Common myeloid progenitor, CD34-positive (primary cell): ENCODE measurements around the gene MSI2.

ENCODE experiments used
- CTCF ChIA-PET: fragments of 350-600 bp; sonication (Branson Sonifier 250); formaldehyde crosslinking; loops from one replicate; lab custom pipeline; 2021; ENCODE audit warnings: antibody characterized with exemption; lab: Charles Lee
- POLR2A ChIA-PET: fragments of 350-600 bp; sonication (Branson Sonifier 250); formaldehyde crosslinking; loops from one replicate; lab custom pipeline; 2021; ENCODE audit warnings: antibody characterized with exemption; lab: Charles Lee
- DNase-seq, 3 donors: peaks; one replicate each; pipeline versions ENCODE4 v3.0.0 to v3.0.0-alpha.2; 2013
- H3K27ac ChIP-seq, 2 experiments: 1 replicate in 1 of 2; 2 replicates in 1 of 2; pipeline ENCODE4 v1.7.0; 2013; ENCODE audit warnings: inconsistent platforms in 2 of 2, low read length in 2 of 2, mild to moderate bottlenecking in 2 of 2, low read depth in 1 of 2, moderate library complexity in 1 of 2; ENCODE audit not compliant: severe bottlenecking in 2 of 2, insufficient read depth in 1 of 2, poor library complexity in 1 of 2
- H3K27me3 ChIP-seq, 5 experiments: replicated peaks in 2 of 5; 1 replicate in 3 of 5; 2 replicates in 2 of 5; pipeline versions ENCODE4 v1.6.1 to v1.7.0; 2013; ENCODE audit warnings: low read length in 4 of 5, mild to moderate bottlenecking in 2 of 5, moderate library complexity in 2 of 5, inconsistent platforms in 1 of 5; ENCODE audit not compliant: insufficient read depth in 5 of 5, control insufficient read depth in 4 of 5
- H3K36me3 ChIP-seq, 4 experiments: 1 replicate in 2 of 4; 2 replicates in 2 of 4; pipeline versions ENCODE4 v1.6.1 to v1.7.0; 2013; ENCODE audit warnings: low read length in 3 of 4, control low read depth in 1 of 4, mild to moderate bottlenecking in 1 of 4; ENCODE audit not compliant: control insufficient read depth in 4 of 4, insufficient read depth in 4 of 4
- H3K4me1 ChIP-seq, 4 experiments: 1 replicate in 3 of 4; 2 replicates in 1 of 4; pipeline versions ENCODE4 v1.6.1 to v1.7.1; 2013; ENCODE audit warnings: low read length in 3 of 4, mild to moderate bottlenecking in 3 of 4, control low read depth in 1 of 4, inconsistent platforms in 1 of 4, moderate library complexity in 1 of 4; ENCODE audit not compliant: control insufficient read depth in 4 of 4, insufficient read depth in 4 of 4; ENCODE audit errors: control extremely low read depth in 1 of 4
- H3K4me3 ChIP-seq, 7 experiments: 1 replicate in 4 of 7; 2 replicates in 3 of 7; pipeline versions ENCODE4 v1.5.1 to v1.7.0; 2013; ENCODE audit warnings: mild to moderate bottlenecking in 7 of 7, low read length in 6 of 7, moderate library complexity in 6 of 7, inconsistent platforms in 2 of 7, low read depth in 2 of 7, control low read depth in 1 of 7; ENCODE audit not compliant: insufficient read depth in 4 of 7, control insufficient read depth in 1 of 7; ENCODE audit errors: extremely low read depth in 1 of 7
- H3K9me3 ChIP-seq, 5 experiments: 1 replicate in 4 of 5; 2 replicates in 1 of 5; pipeline versions ENCODE4 v1.6.1 to v1.7.1; 2013; ENCODE audit warnings: low read length in 4 of 5, mild to moderate bottlenecking in 2 of 5, inconsistent platforms in 1 of 5, low read depth in 1 of 5, moderate library complexity in 1 of 5; ENCODE audit not compliant: control insufficient read depth in 4 of 5, insufficient read depth in 2 of 5; ENCODE audit errors: control extremely low read depth in 1 of 5
- WGBS: methylation state at CpG from one replicate; pipeline ENCODE4 v1.1.5; 2013; ENCODE audit not compliant: insufficient coverage; 5-methylcytosine and 5-hydroxymethylcytosine counted together

The MSI2 gene

DNA sequence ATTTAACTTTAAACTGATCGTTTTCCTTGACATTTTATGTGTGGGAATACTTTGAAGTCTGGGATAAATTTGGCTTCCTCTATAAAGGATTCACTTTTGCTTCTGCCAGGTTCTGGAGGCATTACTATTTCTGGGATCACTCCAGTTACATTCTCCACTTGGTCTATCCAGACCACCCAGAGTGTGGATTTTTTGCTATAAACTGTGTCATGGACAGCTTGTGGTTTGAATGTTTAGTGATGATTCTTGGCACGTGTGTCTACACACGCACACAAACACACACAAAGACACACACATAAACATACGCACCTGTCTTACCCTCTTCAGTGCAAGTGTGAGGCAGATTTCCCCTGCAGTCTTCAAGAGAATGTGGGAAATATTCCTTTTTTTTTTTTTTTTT, 27.4 kb upstream of the MSI2 start:
- Histone ChIP-seq H3K27ac (no peak overlapping the region), H3K36me3 (no peaks in the 10 kb centered on the region), H3K9me3 (peaks cover 0 to 3% (median 0%) of the 10 kb centered on the region in 5 experiments), H3K4me3 (no peak overlapping the region), H3K27me3 (no peaks in the 10 kb centered on the region), H3K4me1 (peaks cover 0 to 8% (median 6%) of the 10 kb centered on the region in 4 experiments)
- WGBS: no CpG with 5 or more reads among the region's 4 CpGs
- ChIA-PET POLR2A (no interaction called here), CTCF (interaction anchor here (1.3 kb wide), 1 partner anchor 14 kb away, joined by 3 read pairs; no protein-coding TSS in a partner anchor)
- no peak for DNase-seq

DNA sequence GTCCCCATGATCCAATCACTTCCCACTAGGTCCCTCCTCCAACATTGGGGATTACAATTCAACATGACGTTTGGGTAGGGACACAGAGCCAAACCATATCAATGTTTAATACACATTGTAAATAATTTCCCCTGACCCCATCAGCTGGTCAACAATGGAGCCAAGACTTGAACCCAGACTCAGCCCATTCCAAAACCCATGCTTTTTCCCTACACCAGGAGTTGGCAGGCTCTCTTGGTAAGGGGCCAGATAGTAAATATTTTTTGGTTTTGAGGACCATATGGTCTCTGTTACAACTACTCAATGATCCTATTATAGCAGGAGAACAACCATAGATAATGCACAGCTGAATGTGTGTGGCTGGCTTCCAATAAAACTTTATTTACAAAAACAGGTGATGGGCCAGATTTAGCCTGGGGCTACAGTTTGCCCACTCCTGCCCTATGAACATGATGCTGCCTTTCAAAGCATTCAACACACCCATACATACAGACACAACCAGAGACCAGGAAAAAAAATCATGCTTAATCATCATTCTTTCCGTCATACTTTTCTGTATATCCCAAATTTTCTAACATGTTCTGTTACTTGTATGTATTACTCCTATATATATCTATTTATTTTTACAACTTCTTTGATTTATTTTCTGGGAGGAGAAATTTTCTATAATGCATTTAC, 22.1 kb upstream of the MSI2 start:
- ChIA-PET POLR2A (no interaction called here), CTCF (interaction anchor here (1.0 kb wide), 1 partner anchor 9 kb away, joined by 4 read pairs; no protein-coding TSS in a partner anchor)

DNA sequence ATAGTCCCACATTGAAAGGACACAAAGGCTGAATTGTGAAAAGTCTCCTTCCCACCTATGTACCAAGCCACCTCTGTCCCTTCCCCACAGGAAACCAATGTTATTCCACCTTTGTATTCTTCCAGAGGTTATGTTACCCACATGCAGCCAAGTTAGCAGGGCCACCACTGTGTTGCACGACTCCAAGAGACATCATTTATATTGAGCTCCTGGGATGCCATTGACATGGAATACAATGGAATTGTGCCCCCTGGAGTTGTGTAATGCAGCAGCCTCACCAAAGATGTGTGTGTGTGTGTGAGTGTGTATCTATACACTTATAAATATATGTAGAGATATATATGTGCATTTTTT, 21.6 kb upstream of the MSI2 start:
- ChIA-PET POLR2A (no interaction called here), CTCF (no interaction called here)
- no peak overlapping the region for H3K4me3 ChIP-seq
- H3K27me3 ChIP-seq: no peaks in the 10 kb centered on the region
- no peak for DNase-seq
- no peaks in the 10 kb centered on the region for H3K36me3 ChIP-seq
- no peaks in the 10 kb centered on the region for H3K9me3 ChIP-seq
- no CpG with 5 or more reads among the region's 1 CpG for WGBS
- no peaks in the 10 kb centered on the region for H3K4me1 ChIP-seq
- no peak overlapping the region for H3K27ac ChIP-seq

More for the DNA sequence above, 22.1 kb upstream of the MSI2 start:
- Histone ChIP-seq H3K9me3 (no peaks in the 10 kb centered on the region), H3K27me3 (no peaks in the 10 kb centered on the region), H3K4me1 (no peaks in the 10 kb centered on the region), H3K27ac (no peak overlapping the region), H3K4me3 (no peak overlapping the region), H3K36me3 (no peaks in the 10 kb centered on the region)
- DNase-seq: no peak
- no CpG with 5 or more reads among the region's 2 CpGs for WGBS

DNA sequence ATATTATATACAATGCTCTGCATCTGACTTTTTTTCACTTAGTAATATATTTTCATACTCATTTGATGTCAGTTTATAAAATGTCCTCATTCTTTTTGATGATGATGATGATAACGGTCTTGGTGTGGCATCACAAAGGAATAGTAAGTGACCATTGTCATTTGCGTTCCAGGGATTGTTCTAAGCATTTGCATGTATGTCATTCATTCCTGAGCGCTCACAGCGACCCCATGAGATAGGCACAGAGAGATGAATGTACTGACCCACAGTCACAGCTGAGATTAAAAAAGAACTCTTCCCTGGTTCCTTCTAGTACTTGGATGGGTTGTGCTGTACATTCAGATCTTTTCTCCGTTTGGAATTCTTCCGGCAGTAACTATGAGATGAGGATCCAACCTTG, 21.2 kb upstream of the MSI2 start:
- H3K27me3 ChIP-seq: no peaks in the 10 kb centered on the region
- H3K9me3 ChIP-seq: no peaks in the 10 kb centered on the region
- H3K4me1 ChIP-seq: no peaks in the 10 kb centered on the region
- DNase-seq: no peak
- CTCF ChIA-PET: no interaction called here
- WGBS: 99% methylated on average over 6 of the region's 6 CpGs
- POLR2A ChIA-PET: no interaction called here
- H3K36me3 ChIP-seq: no peaks in the 10 kb centered on the region
- no peak overlapping the region for H3K4me3 ChIP-seq
- H3K27ac ChIP-seq: no peak overlapping the region

DNA sequence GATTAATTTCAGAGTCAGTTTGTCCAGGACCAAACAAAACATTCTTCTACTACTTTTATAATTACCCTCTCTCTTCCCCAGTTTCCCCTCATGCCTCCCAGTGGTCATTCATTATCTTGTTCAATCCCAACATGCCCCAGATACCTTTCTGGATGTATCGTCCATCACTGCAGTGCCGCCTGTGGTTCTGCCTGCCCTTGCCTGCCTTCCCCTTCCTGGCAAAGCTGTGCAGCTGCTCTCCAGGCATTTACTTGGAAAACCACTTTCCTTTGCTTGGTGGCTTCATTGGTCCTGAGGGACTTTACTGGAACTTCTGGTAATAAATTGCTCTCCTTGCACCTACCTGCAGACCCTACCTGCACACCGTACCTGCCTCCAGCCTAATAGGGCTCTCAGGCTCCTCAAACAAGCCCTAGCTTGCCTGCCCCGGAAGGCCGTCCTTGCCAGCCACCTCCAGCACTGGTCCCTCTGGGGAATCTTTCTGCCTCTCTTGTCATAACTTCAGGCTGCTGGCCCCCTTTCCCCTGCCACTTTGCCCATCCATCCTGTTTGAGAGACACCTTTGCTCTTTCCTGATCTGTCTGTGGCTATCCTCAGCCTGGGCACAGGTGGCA, 19.5 kb upstream of the MSI2 start:
- Histone ChIP-seq H3K27ac (no peak overlapping the region), H3K36me3 (no peaks in the 10 kb centered on the region), H3K4me1 (peaks cover 0 to 2% (median under 1%) of the 10 kb centered on the region in 4 experiments), H3K27me3 (no peaks in the 10 kb centered on the region), H3K4me3 (no peak overlapping the region), H3K9me3 (no peaks in the 10 kb centered on the region)
- 100% methylated on average over 5 of the region's 5 CpGs for WGBS
- no peak for DNase-seq
- POLR2A ChIA-PET: no interaction called here
- CTCF ChIA-PET: no interaction called here

DNA sequence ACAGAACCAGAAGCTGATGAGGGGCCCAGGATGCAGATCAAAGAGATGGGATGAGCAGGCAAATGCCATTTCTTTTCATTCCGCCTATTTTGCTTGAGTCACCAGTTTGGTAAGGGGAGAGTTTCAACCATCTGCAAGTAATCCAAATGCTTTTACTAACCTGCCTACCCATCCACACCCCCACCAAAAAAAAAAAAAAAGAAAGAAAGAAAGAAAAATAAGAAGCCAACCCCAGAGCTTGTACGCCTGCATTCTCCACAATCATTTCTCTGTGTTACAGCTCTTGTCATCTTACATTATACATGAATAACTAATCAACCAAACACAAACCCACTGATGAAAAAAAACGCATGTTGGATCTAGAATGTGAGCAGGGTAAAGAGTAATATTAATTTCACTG, 15.7 kb upstream of the MSI2 start:
- peaks cover 3 to 29% (median 26%) of the 10 kb centered on the region in 4 experiments for H3K4me1 ChIP-seq
- WGBS: no CpG with 5 or more reads among the region's 3 CpGs
- no peak overlapping the region for H3K4me3 ChIP-seq
- ChIA-PET POLR2A (no interaction called here), CTCF (interaction anchor here (0.9 to 3.6 kb wide), 2 partner anchors 264 to 274 kb away, joined by 4 to 13 read pairs; no protein-coding TSS in a partner anchor)
- H3K27me3 ChIP-seq: no peaks in the 10 kb centered on the region
- no peak for DNase-seq
- no peak overlapping the region for H3K27ac ChIP-seq
- no peaks in the 10 kb centered on the region for H3K9me3 ChIP-seq
- H3K36me3 ChIP-seq: no peaks in the 10 kb centered on the region

DNA sequence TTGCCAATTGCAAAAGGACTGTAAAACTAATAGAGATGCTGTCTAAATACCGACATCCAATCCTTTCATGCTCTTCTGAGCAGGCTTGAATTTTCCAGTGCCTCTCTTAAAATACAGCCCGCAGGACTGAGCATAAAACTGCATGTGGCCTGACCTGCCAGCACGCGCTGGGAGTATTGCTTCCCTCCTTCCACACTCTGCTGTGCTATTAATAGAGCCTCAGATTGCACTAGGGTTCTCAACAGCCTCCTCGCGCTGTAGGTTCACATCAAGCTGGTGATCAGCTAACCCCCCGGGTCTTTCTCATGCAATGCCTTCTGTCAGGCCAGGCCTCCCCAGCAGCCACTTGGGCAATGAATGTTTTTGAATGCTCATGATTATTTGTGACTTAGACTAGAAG, 14.2 kb upstream of the MSI2 start:
- H3K4me1 ChIP-seq: peaks cover 3 to 29% (median 26%) of the 10 kb centered on the region in 4 experiments
- ChIA-PET CTCF (interaction anchor here (1.0 to 3.6 kb wide), 10 partner anchors 16 to 428 kb away, joined by 3 to 13 read pairs (median 4); no protein-coding TSS in a partner anchor), POLR2A (no interaction called here)
- H3K27ac ChIP-seq: no peak overlapping the region
- WGBS: 20% methylated on average over 7 of the region's 7 CpGs
- H3K9me3 ChIP-seq: no peaks in the 10 kb centered on the region
- no peak overlapping the region for H3K4me3 ChIP-seq
- H3K27me3 ChIP-seq: no peaks in the 10 kb centered on the region
- peak in 1 of 3 donors; percentile 27 for DNase-seq
- no peaks in the 10 kb centered on the region for H3K36me3 ChIP-seq
